Colonic mucosa (tissue), 4 donors: Measurements from ENCODE around the gene CHSY3. TPM values are rescaled to one million over a fixed set of nuclear protein-coding genes. Genes with fewer than 3 reads are reported as not detected.

Experiments used
- DNase-seq: peaks from one replicate; pipeline ENCODE4 v3.0.0-alpha.2; 2020
- H3K27ac ChIP-seq: fragments of 200-600 bp; one replicate; pipeline ENCODE4 v1.8.0; 2021
- H3K27me3 ChIP-seq: fragments of 200-600 bp; one replicate; pipeline ENCODE4 v1.8.0; 2021
- H3K36me3 ChIP-seq: fragments of 200-600 bp; one replicate; pipeline ENCODE4 v1.8.0; 2021
- H3K4me1 ChIP-seq: fragments of 200-600 bp; one replicate; pipeline ENCODE4 v1.8.0; 2021; ENCODE audit warnings: mild to moderate bottlenecking
- H3K4me3 ChIP-seq: fragments of 200-600 bp; one replicate; pipeline ENCODE4 v1.8.0; 2021
- H3K9ac ChIP-seq, 2 donors: one replicate each; pipeline ENCODE4 v1.7.0; 2013; ENCODE audit warnings: control low read depth in 2 of 2, low read depth in 2 of 2, low read length in 2 of 2
- H3K9me3 ChIP-seq: fragments of 200-600 bp; one replicate; pipeline ENCODE4 v1.8.0; 2021
- CTCF ChIP-seq: fragments of 200-600 bp; IDR thresholded peaks from one replicate; pipeline ENCODE4 v1.8.0; 2022; ENCODE audit warnings: antibody characterized with exemption, mild to moderate bottlenecking
- intact Hi-C: fragments of 100-400 bp; cut with DNase I; formaldehyde crosslinking; loops from one replicate; pipeline ENCODE4 v1.14.1; 2022
- total RNA-seq, 2 donors: library from RNA; stranded (reverse); fragmentation: NEBNext Ultra II Directional in 1 of 2; extraction: Animal tissue kit (Norgen Biotek cat#: 25700) in 1 of 2; gene quantifications; one replicate each; pipeline ENCODE4 v1.2.1, GENCODE V29; 2021
- donor health status: healthy.
- donor health status: DM: no; HTN: no; CAD: no.
- donor health status: DM: no; HTN: no; CAD: no.

CHSY3 gene
- total RNA-seq, 2 donors from 2014 or later = 0.42 to 0.99 TPM

- Histone ChIP-seq H3K27me3 (no peaks in the 10 kb centered on the region), H3K4me3 (no peak overlapping the region), H3K9me3 (no peaks in the 10 kb centered on the region), H3K36me3 (no peaks in the 10 kb centered on the region), H3K4me1 (no peaks in the 10 kb centered on the region), H3K9ac (no peak overlapping the region), H3K27ac (no peak overlapping the region)
- TF ChIP-seq CTCF = no peak
- intact Hi-C loops = no loop called here
- no peak for DNase-seq
Observed at GRCh38 chr5:130090569-130091270, 186.5 kb downstream of the CHSY3 start.

- intact Hi-C loops = no loop called here
- no peaks in the 10 kb centered on the region for H3K27me3 ChIP-seq
- no peak overlapping the region for H3K27ac ChIP-seq
- H3K36me3 ChIP-seq = no peaks in the 10 kb centered on the region
- no peak overlapping the region for H3K9ac ChIP-seq
- no peaks in the 10 kb centered on the region for H3K4me1 ChIP-seq
- H3K9me3 ChIP-seq = no peaks in the 10 kb centered on the region
- TF ChIP-seq CTCF = no peak
- no peak overlapping the region for H3K4me3 ChIP-seq
- no peak for DNase-seq
Observed at GRCh38 chr5:130092991-130093390, 188.7 kb downstream of the CHSY3 start.

- no peaks in the 10 kb centered on the region for H3K4me1 ChIP-seq
- no peaks in the 10 kb centered on the region for H3K9me3 ChIP-seq
- H3K4me3 ChIP-seq = no peak overlapping the region
- intact Hi-C loops = no loop called here
- H3K27me3 ChIP-seq = no peaks in the 10 kb centered on the region
- H3K9ac ChIP-seq = no peak overlapping the region
- H3K27ac ChIP-seq = no peak overlapping the region
- H3K36me3 ChIP-seq = no peaks in the 10 kb centered on the region
- no peak for TF ChIP-seq CTCF
- DNase-seq = no peak
Observed at GRCh38 chr5:130096483-130096882, 192.2 kb downstream of the CHSY3 start.

GRCh38 chr5:130099008-130099407 is 194.7 kb downstream of the CHSY3 start:
- no peaks in the 10 kb centered on the region for H3K36me3 ChIP-seq
- no peak overlapping the region for H3K4me3 ChIP-seq
- no peaks in the 10 kb centered on the region for H3K27me3 ChIP-seq
- no peaks in the 10 kb centered on the region for H3K4me1 ChIP-seq
- no peaks in the 10 kb centered on the region for H3K9me3 ChIP-seq
- H3K27ac ChIP-seq = no peak overlapping the region
- no peak overlapping the region for H3K9ac ChIP-seq
- DNase-seq = no peak
- intact Hi-C loops = no loop called here
- TF ChIP-seq CTCF = no peak

- H3K4me1 ChIP-seq = no peaks in the 10 kb centered on the region
- H3K4me3 ChIP-seq = no peak overlapping the region
- DNase-seq = no peak
- intact Hi-C loops = no loop called here
- no peaks in the 10 kb centered on the region for H3K36me3 ChIP-seq
- TF ChIP-seq CTCF = no peak
- H3K27ac ChIP-seq = no peak overlapping the region
- H3K9me3 ChIP-seq = no peaks in the 10 kb centered on the region
- no peak overlapping the region for H3K9ac ChIP-seq
- no peaks in the 10 kb centered on the region for H3K27me3 ChIP-seq
Observed at GRCh38 chr5:130102375-130102774, 198.1 kb downstream of the CHSY3 start.
